ENCODE measurements around the gene KRT12.

Gene KRT12

GRCh38 chr17:40866838-40867237, at the start of gene KRT12:
Gene KRT12 (minus strand): TSS chr17:40867223. CDS start chr17:40867186, 37 bp downstream.
- no peak for DNase-seq

- no peak for DNase-seq
Observed at GRCh38 chr17:40916366-40916765, 49.3 kb upstream of the KRT12 start.

GRCh38 chr17:40915721-40916256, 48.8 kb upstream of the KRT12 start:
- no peak for DNase-seq

- DNase-seq = no peak
Observed at GRCh38 chr17:40915199-40915661, 48.2 kb upstream of the KRT12 start.

GRCh38 chr17:40914075-40914855, 47.2 kb upstream of the KRT12 start:
- DNase-seq = no peak

GRCh38 chr17:40912486-40913210, 45.6 kb upstream of the KRT12 start:
- no peak for DNase-seq

- DNase-seq = no peak
Observed at GRCh38 chr17:40910441-40910841, 43.4 kb upstream of the KRT12 start.

- DNase-seq = no peak
Observed at GRCh38 chr17:40909755-40910154, 42.7 kb upstream of the KRT12 start.

- DNase-seq = peak; percentile 71
Observed at GRCh38 chr17:40909351-40909750, 42.3 kb upstream of the KRT12 start.

- no peak for DNase-seq
Observed at GRCh38 chr17:40906613-40907012, 39.6 kb upstream of the KRT12 start.

- no peak for DNase-seq
Observed at GRCh38 chr17:40905370-40905769, 38.3 kb upstream of the KRT12 start.

GRCh38 chr17:40903129-40903847, 36.3 kb upstream of the KRT12 start:
- DNase-seq = no peak

- DNase-seq = no peak
Observed at GRCh38 chr17:40902498-40902897, 35.5 kb upstream of the KRT12 start.

GRCh38 chr17:40901981-40902474, 35.0 kb upstream of the KRT12 start:
- DNase-seq = no peak

GRCh38 chr17:40900809-40901356, 33.9 kb upstream of the KRT12 start:
- no peak for DNase-seq

- no peak for DNase-seq
Observed at GRCh38 chr17:40896916-40897455, 30.0 kb upstream of the KRT12 start.

GRCh38 chr17:40895106-40895730, 28.2 kb upstream of the KRT12 start:
- no peak for DNase-seq

GRCh38 chr17:40888196-40888720, 21.2 kb upstream of the KRT12 start:
- no peak for DNase-seq

GRCh38 chr17:40886090-40886489, 19.1 kb upstream of the KRT12 start:
- no peak for DNase-seq

- no peak for DNase-seq
Observed at GRCh38 chr17:40884708-40885512, 17.9 kb upstream of the KRT12 start, which contains the start of gene KRT20. Gene KRT20 (minus strand): TSS chr17:40885242. CDS start chr17:40885185, 57 bp downstream.
